CD14-positive monocyte (primary cell): ENCODE measurements around the gene CSMD2. TPM values are rescaled to one million over a fixed set of nuclear protein-coding genes. Genes with fewer than 3 reads are reported as not detected.

ENCODE experiments used
- DNase-seq, 3 donors: peaks; one replicate each; pipeline ENCODE4 v3.0.0-alpha.2; 2011 to 2022
- H2AFZ ChIP-seq: 2 replicates; pipeline ENCODE4 v1.6.0; 2012; ENCODE audit warnings: mild to moderate bottlenecking, low read depth, low read length, inconsistent platforms; ENCODE audit not compliant: insufficient read depth, poor library complexity, severe bottlenecking
- H3K27ac ChIP-seq, 2 donors: 1 replicate in 1 of 2; 2 replicates in 1 of 2; pipeline ENCODE4 v1.5.1; 2012 to 2013; ENCODE audit warnings: low read length in 2 of 2, control low read depth in 1 of 2, inconsistent platforms in 1 of 2, low read depth in 1 of 2, mild to moderate bottlenecking in 1 of 2
- H3K27me3 ChIP-seq, 2 donors: one replicate each; pipeline versions ENCODE4 v1.6.0 to v1.6.1; 2011 to 2013; ENCODE audit warnings: low read length in 2 of 2; ENCODE audit not compliant: control insufficient read depth in 2 of 2, insufficient read depth in 2 of 2
- H3K36me3 ChIP-seq, 2 donors: replicated peaks in 1 of 2; 1 replicate in 1 of 2; 2 replicates in 1 of 2; pipeline versions ENCODE4 v1.5.1 to v1.6.1; 2012 to 2013; ENCODE audit warnings: low read length in 2 of 2, control low read depth in 1 of 2, inconsistent platforms in 1 of 2, mild to moderate bottlenecking in 1 of 2; ENCODE audit not compliant: insufficient read depth in 2 of 2, control insufficient read depth in 1 of 2
- H3K4me1 ChIP-seq, 2 donors: 1 replicate in 1 of 2; 2 replicates in 1 of 2; pipeline versions ENCODE4 v1.5.1 to v1.6.1; 2012 to 2013; ENCODE audit warnings: low read length in 2 of 2, control low read depth in 1 of 2, inconsistent platforms in 1 of 2, mild to moderate bottlenecking in 1 of 2, moderate library complexity in 1 of 2; ENCODE audit not compliant: insufficient read depth in 2 of 2, control insufficient read depth in 1 of 2
- H3K4me2 ChIP-seq: replicated peaks from 2 replicates; pipeline ENCODE3; 2012; ENCODE audit warnings: low read length, moderate library complexity, mild to moderate bottlenecking; ENCODE audit not compliant: poor library complexity, severe bottlenecking; ENCODE audit errors: extremely low read depth
- H3K4me3 ChIP-seq, 3 experiments: fragments of 200-600 bp in 1 of 3; sonication (generic) in 1 of 3; replicated peaks in 1 of 3; 1 replicate in 2 of 3; 2 replicates in 1 of 3; pipeline ENCODE4 v1.5.1; 2011 to 2013; ENCODE audit warnings: low read length in 3 of 3, mild to moderate bottlenecking in 3 of 3, control low read depth in 2 of 3, low read depth in 2 of 3, inconsistent platforms in 1 of 3, moderate library complexity in 1 of 3
- H3K79me2 ChIP-seq: 2 replicates; pipeline ENCODE4 v1.6.0; 2012; ENCODE audit warnings: mild to moderate bottlenecking, control low read depth, inconsistent platforms, low read length, moderate library complexity; ENCODE audit not compliant: insufficient read depth
- H3K9ac ChIP-seq: 2 replicates; pipeline ENCODE4 v1.6.0; 2017; ENCODE audit warnings: low read length, mild to moderate bottlenecking; ENCODE audit not compliant: insufficient read depth, poor library complexity, severe bottlenecking
- H3K9me3 ChIP-seq, 2 donors: replicated peaks in 1 of 2; 1 replicate in 1 of 2; 2 replicates in 1 of 2; pipeline versions ENCODE4 v1.5.1 to v1.6.1; 2012 to 2013; ENCODE audit warnings: low read length in 2 of 2, control low read depth in 1 of 2; ENCODE audit not compliant: control insufficient read depth in 1 of 2, insufficient read depth in 1 of 2
- H4K20me1 ChIP-seq: 2 replicates; pipeline ENCODE4 v1.6.0; 2012; ENCODE audit warnings: mild to moderate bottlenecking, low read length, control low read depth, moderate library complexity; ENCODE audit not compliant: insufficient read depth
- H3K27ac Mint-ChIP-seq, 7 donors: one replicate each; pipeline ENCODE4 v1.8.0; 2020; ENCODE audit warnings: mild to moderate bottlenecking in 7 of 7, mixed read lengths in 7 of 7, moderate library complexity in 6 of 7, inconsistent platforms in 2 of 7
- H3K27me3 Mint-ChIP-seq, 3 donors: one replicate each; pipeline ENCODE4 v1.8.0; 2021 to 2022; ENCODE audit warnings: low read depth in 3 of 3, mild to moderate bottlenecking in 3 of 3, mixed read lengths in 3 of 3, moderate library complexity in 3 of 3, inconsistent platforms in 1 of 3
- H3K36me3 Mint-ChIP-seq, 2 donors: one replicate each; pipeline ENCODE4 v1.8.0; 2020; ENCODE audit warnings: mixed read lengths in 2 of 2, inconsistent platforms in 1 of 2, mild to moderate bottlenecking in 1 of 2
- H3K4me1 Mint-ChIP-seq: one replicate; pipeline ENCODE4 v1.8.0; 2020; ENCODE audit warnings: mild to moderate bottlenecking, mixed read lengths
- H3K4me3 Mint-ChIP-seq, 2 donors: one replicate each; pipeline ENCODE4 v1.8.0; 2020; ENCODE audit warnings: mild to moderate bottlenecking in 2 of 2, mixed read lengths in 2 of 2, moderate library complexity in 1 of 2
- H3K9me3 Mint-ChIP-seq, 7 donors: one replicate each; pipeline ENCODE4 v1.8.0; 2020 to 2022; ENCODE audit warnings: mixed read lengths in 7 of 7, mild to moderate bottlenecking in 6 of 7, moderate library complexity in 6 of 7, inconsistent platforms in 2 of 7
- CTCF ChIP-seq: fragments of 200-600 bp; IDR thresholded peaks from one replicate; pipeline ENCODE4 v1.8.0; 2022; ENCODE audit warnings: antibody characterized with exemption, mild to moderate bottlenecking
- WGBS: methylation state at CpG from one replicate; pipeline ENCODE4 v1.1.5; 2013; ENCODE audit warnings: missing lambda C conversion rate; ENCODE audit not compliant: insufficient coverage; 5-methylcytosine and 5-hydroxymethylcytosine counted together
- intact Hi-C, 2 donors: fragments of 100-400 bp; cut with micrococcal nuclease; formaldehyde crosslinking; loops; one replicate each; pipeline versions ENCODE4 v1.15.0 to v1.15.1; 2023
- polyA plus RNA-seq, 3 donors: library from polyadenylated mRNA; depleted of rRNA in 1 of 3; unstranded in 2 of 3; stranded (reverse) in 1 of 3; fragments of 300-500 nt in 2 of 3; fragments of >200 nt in 1 of 3; fragmentation: Illumina TruSeq in 2 of 3; gene quantifications; 1 replicate in 2 of 3; 2 replicates in 1 of 3; pipeline ENCODE4 v1.2.3, GENCODE V29; 2012 to 2021

Gene CSMD2
- polyA plus RNA-seq, 3 donors, result 0.04 TPM; not detected in 2

GRCh38 chr1:33535334-33535733 lies 629.7 kb downstream of the CSMD2 start:
- intact Hi-C loops, result no loop called here
- H4K20me1 ChIP-seq, result no peaks in the 10 kb centered on the region
- H3K9ac ChIP-seq, result no peak overlapping the region
- no peaks in the 10 kb centered on the region for H3K36me3 ChIP-seq
- H3K27ac ChIP-seq, result no peak overlapping the region
- DNase-seq, result no peak
- H3K4me2 ChIP-seq, result no peak overlapping the region
- Mint-ChIP-seq H3K9me3 (peaks cover 0 to 8% (median 0%) of the 10 kb centered on the region in 7 donors), H3K27me3 (peaks cover 4 to 16% (median 6%) of the 10 kb centered on the region in 3 donors), H3K4me1 (no peaks in the 10 kb centered on the region), H3K36me3 (no peaks in the 10 kb centered on the region), H3K4me3 (no peak overlapping the region), H3K27ac (no peak overlapping the region)
- H2AFZ ChIP-seq, result no peak overlapping the region
- H3K79me2 ChIP-seq, result no peaks in the 10 kb centered on the region
- H3K4me1 ChIP-seq, result no peaks in the 10 kb centered on the region
- no peak for TF ChIP-seq CTCF
- H3K4me3 ChIP-seq, result no peak overlapping the region
- H3K9me3 ChIP-seq, result no peaks in the 10 kb centered on the region
- 94% methylated on average over 1 of the region's 2 CpGs for WGBS
- peaks cover 0 to 2% of the 10 kb centered on the region in 2 donors for H3K27me3 ChIP-seq

- Histone ChIP-seq H3K4me2 (no peak overlapping the region), H3K4me1 (no peaks in the 10 kb centered on the region), H3K9ac (no peak overlapping the region), H4K20me1 (no peaks in the 10 kb centered on the region), H3K4me3 (no peak overlapping the region), H3K9me3 (no peaks in the 10 kb centered on the region), H2AFZ (no peak overlapping the region), H3K36me3 (no peaks in the 10 kb centered on the region), H3K27me3 (peaks cover 0 to 2% of the 10 kb centered on the region in 2 donors), H3K27ac (no peak overlapping the region), H3K79me2 (no peaks in the 10 kb centered on the region)
- Mint-ChIP-seq H3K4me3 (no peak overlapping the region), H3K27ac (no peak overlapping the region), H3K4me1 (no peaks in the 10 kb centered on the region), H3K36me3 (no peaks in the 10 kb centered on the region), H3K9me3 (peaks cover 0 to 8% (median 2%) of the 10 kb centered on the region in 7 donors), H3K27me3 (peaks cover 5 to 20% (median 17%) of the 10 kb centered on the region in 3 donors)
- intact Hi-C loops, result no loop called here
- TF ChIP-seq CTCF, result no peak
- no peak for DNase-seq
- WGBS, result 96% methylated on average over 10 of the region's 13 CpGs
Observed at GRCh38 chr1:33532936-33533335, 632.1 kb downstream of the CSMD2 start.
